AG09309 (cell line): Measurements from ENCODE around the gene EXOSC10.

ENCODE experiments used
- DNase-seq: peaks from one replicate; pipeline ENCODE4 v3.0.0-alpha.2; 2010; ENCODE audit warnings: low read depth
- H3K4me3 ChIP-seq: 2 replicates; pipeline ENCODE4 v1.5.1; 2011; ENCODE audit warnings: mild to moderate bottlenecking, low read depth, low read length, moderate library complexity; ENCODE audit not compliant: control insufficient read depth
- CTCF ChIP-seq: IDR thresholded peaks from 2 replicates; pipeline ENCODE4 v1.5.1; 2011; ENCODE audit warnings: mild to moderate bottlenecking, low read depth, low read length, inconsistent platforms; ENCODE audit not compliant: insufficient read depth, control insufficient read depth; ENCODE audit errors: missing control alignments

EXOSC10 gene

GRCh38 chr1:11131816-11132215 lies 32.1 kb upstream of the EXOSC10 start:
- TF ChIP-seq CTCF = no peak
- no peak for DNase-seq
- H3K4me3 ChIP-seq = no peak overlapping the region

- no peak overlapping the region for H3K4me3 ChIP-seq
- DNase-seq = no peak
Observed at GRCh38 chr1:11130406-11130805, 30.7 kb upstream of the EXOSC10 start.

GRCh38 chr1:11129649-11130390 lies 30.2 kb upstream of the EXOSC10 start:
- DNase-seq = no peak
- no peak overlapping the region for H3K4me3 ChIP-seq
- no peak for TF ChIP-seq CTCF

More at GRCh38 chr1:11130406-11130805, 30.7 kb upstream of the EXOSC10 start:
- TF ChIP-seq CTCF = no peak

- H3K4me3 ChIP-seq = no peak overlapping the region
- TF ChIP-seq CTCF = no peak
- no peak for DNase-seq
Observed at GRCh38 chr1:11126569-11126968, 26.9 kb upstream of the EXOSC10 start.

GRCh38 chr1:11125931-11126330 lies 26.3 kb upstream of the EXOSC10 start:
- H3K4me3 ChIP-seq = no peak overlapping the region
- DNase-seq = no peak
- no peak for TF ChIP-seq CTCF

- no peak for DNase-seq
- H3K4me3 ChIP-seq = no peak overlapping the region
- no peak for TF ChIP-seq CTCF
Observed at GRCh38 chr1:11124965-11125364, 25.3 kb upstream of the EXOSC10 start.
